H1 (cell line): ENCODE measurements around the gene CST7.

Experiments
- BRCA1 ChIP-seq: IDR thresholded peaks from 2 replicates; pipeline ENCODE4 v1.6.1; 2012; ENCODE audit warnings: low read depth, low read length, improper control_type of control experiment
- EP300 ChIP-seq, 2 experiments: IDR thresholded peaks; 1 replicate in 1 of 2; 2 replicates in 1 of 2; pipeline ENCODE4 v1.6.1; 2011 to 2012; ENCODE audit warnings: low read depth in 2 of 2, low read length in 2 of 2, mild to moderate bottlenecking in 2 of 2, borderline replicate concordance in 1 of 2, inconsistent platforms in 1 of 2, moderate library complexity in 1 of 2
- POLR2A ChIP-seq, 2 experiments: IDR thresholded peaks; 1 replicate in 1 of 2; 2 replicates in 1 of 2; pipeline ENCODE4 v1.6.1; 2011; ENCODE audit warnings: low read depth in 2 of 2, low read length in 2 of 2, mild to moderate bottlenecking in 2 of 2; ENCODE audit errors: control extremely low read depth in 1 of 2
- TF ChIP-seq, protein P1 (sequence below), 3 experiments: IDR thresholded peaks; 1 replicate in 2 of 3; 2 replicates in 1 of 3; pipeline versions ENCODE4 v1.5.1 to v1.6.1; 2011; ENCODE audit warnings: low read length in 3 of 3, mild to moderate bottlenecking in 3 of 3, inconsistent platforms in 2 of 3, low read depth in 1 of 3, moderate library complexity in 1 of 3; ENCODE audit not compliant: insufficient read depth in 1 of 3; ENCODE audit errors: control extremely low read depth in 1 of 3

DNA sequence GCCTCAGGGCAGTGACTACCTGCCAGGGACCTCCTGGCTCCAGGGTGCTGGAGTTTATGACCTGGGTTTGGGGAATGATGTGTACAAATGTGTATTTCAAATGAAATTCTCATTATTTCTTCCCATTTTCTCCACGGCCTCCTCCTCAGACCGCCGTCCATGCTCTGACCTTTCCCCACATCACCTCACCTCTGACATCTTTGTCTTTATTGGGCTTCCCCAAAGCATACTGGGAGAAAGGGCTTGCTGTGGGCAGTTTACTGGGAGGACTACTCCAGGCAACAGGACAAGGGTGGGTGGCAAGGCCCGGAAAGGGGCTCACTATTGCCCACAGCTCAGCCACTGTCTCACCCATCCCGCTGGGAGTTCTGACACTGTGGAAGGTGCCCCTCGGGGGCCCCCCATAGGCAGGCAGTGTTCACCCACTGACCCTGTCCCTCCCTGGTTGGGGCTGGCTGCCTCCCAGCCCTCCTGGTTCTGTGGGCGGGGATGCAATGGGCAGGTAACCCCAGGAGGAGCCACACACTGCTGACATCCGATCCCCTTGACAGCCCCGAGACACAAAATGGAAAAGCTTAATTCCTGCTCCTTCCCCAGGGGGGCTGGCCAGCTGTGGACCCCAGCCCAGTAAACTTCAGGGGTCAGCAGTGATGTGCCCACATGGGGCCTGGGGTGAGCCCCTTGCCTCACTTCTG, 39.8 kb upstream of the CST7 start:
- TF ChIP-seq EP300 (IDR thresholded peaks at IDR 0.05; ENCODE audit: borderline replicate concordance in 1 of 2, low read depth in 2 of 2, low read length in 2 of 2) (no peak), POLR2A (IDR thresholded peaks at IDR 0.05; ENCODE audit: control extremely low read depth in 1 of 2, low read depth in 2 of 2, low read length in 2 of 2) (no peak), BRCA1 (no peak)
- TF ChIP-seq, protein P1, sequence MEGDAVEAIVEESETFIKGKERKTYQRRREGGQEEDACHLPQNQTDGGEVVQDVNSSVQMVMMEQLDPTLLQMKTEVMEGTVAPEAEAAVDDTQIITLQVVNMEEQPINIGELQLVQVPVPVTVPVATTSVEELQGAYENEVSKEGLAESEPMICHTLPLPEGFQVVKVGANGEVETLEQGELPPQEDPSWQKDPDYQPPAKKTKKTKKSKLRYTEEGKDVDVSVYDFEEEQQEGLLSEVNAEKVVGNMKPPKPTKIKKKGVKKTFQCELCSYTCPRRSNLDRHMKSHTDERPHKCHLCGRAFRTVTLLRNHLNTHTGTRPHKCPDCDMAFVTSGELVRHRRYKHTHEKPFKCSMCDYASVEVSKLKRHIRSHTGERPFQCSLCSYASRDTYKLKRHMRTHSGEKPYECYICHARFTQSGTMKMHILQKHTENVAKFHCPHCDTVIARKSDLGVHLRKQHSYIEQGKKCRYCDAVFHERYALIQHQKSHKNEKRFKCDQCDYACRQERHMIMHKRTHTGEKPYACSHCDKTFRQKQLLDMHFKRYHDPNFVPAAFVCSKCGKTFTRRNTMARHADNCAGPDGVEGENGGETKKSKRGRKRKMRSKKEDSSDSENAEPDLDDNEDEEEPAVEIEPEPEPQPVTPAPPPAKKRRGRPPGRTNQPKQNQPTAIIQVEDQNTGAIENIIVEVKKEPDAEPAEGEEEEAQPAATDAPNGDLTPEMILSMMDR (IDR thresholded peaks at IDR 0.05; ENCODE audit: control extremely low read depth in 1 of 3, insufficient read depth in 1 of 3, low read depth in 1 of 3, low read length in 3 of 3), result no peak
